Measurements from ENCODE around the gene SUV39H1.

DNA sequence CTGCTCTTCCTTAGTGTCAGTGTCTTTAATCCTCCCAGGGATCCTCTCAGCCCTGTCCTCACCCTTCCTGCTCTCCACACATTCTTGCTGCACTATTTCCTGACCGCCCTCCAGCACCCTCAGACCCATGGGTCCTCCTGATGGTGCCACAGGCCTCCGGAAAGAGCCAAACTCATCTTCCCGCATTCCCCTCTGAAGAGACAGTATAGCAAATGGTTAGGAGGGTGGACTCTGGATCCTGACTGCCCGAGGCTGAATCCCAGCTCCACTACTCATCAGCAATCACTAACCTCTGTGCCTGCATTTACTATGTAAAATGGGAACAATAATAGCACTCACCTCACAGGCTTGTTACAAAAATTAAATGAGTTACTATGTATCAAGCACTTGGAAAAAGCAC lies 6.2 kb downstream of the SUV39H1 start:
- no peak for TF ChIP-seq TAF1 (conservative IDR thresholded peaks at IDR 0.05)
- no peak for TF ChIP-seq YY1 (IDR thresholded peaks at IDR 0.05)
- TF ChIP-seq CTCF (IDR thresholded peaks at IDR 0.05; ENCODE audit: low read depth, low read length, missing input control) = no peak
- TF ChIP-seq EGR1 (IDR thresholded peaks at IDR 0.05; ENCODE audit: low read depth in 2 of 2) = no peak
- TF ChIP-seq REST (IDR thresholded peaks at IDR 0.05) = no peak
- no peak for TF ChIP-seq HNF4A (conservative IDR thresholded peaks at IDR 0.05)
- TF ChIP-seq, protein P1, sequence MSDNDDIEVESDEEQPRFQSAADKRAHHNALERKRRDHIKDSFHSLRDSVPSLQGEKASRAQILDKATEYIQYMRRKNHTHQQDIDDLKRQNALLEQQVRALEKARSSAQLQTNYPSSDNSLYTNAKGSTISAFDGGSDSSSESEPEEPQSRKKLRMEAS (IDR thresholded peaks at IDR 0.05) = no peak
